Astrocyte (in vitro differentiated cells and primary cell): ENCODE measurements around the gene ATP11A. TPM values are rescaled to one million over a fixed set of nuclear protein-coding genes. Genes with fewer than 3 reads are reported as not detected.

Experiments
- DNase-seq: peaks from one replicate; pipeline ENCODE4 v3.0.0-alpha.2; 2010; ENCODE audit warnings: low read depth
- FAIRE-seq: peaks from 2 replicates; lab custom pipeline; 2011; peaks lifted over from hg19 to GRCh38; lab: Jason Lieb, UNC
- H2AFZ ChIP-seq: 2 replicates; pipeline ENCODE4 v1.6.0; 2012; ENCODE audit warnings: low read depth, low read length, inconsistent platforms
- H3K27ac ChIP-seq: 2 replicates; pipeline ENCODE4 v1.5.1; 2011; ENCODE audit warnings: low read depth, low read length, inconsistent platforms
- H3K27me3 ChIP-seq: 2 replicates; pipeline ENCODE4 v1.6.0; 2011; ENCODE audit warnings: low read length, inconsistent platforms; ENCODE audit not compliant: insufficient read depth
- H3K36me3 ChIP-seq: 2 replicates; pipeline ENCODE4 v1.5.1; 2011; ENCODE audit warnings: low read length, inconsistent platforms; ENCODE audit not compliant: insufficient read depth
- H3K4me1 ChIP-seq: 2 replicates; pipeline ENCODE4 v1.5.1; 2011; ENCODE audit warnings: low read length, inconsistent platforms; ENCODE audit not compliant: insufficient read depth
- H3K4me2 ChIP-seq: 2 replicates; pipeline ENCODE4 v1.6.0; 2012; ENCODE audit warnings: low read length, inconsistent platforms
- H3K4me3 ChIP-seq: 2 replicates; pipeline ENCODE4 v1.5.1; 2011; ENCODE audit warnings: low read depth, mild to moderate bottlenecking, low read length, inconsistent platforms; ENCODE audit not compliant: insufficient read depth
- H3K79me2 ChIP-seq: 2 replicates; pipeline ENCODE4 v1.6.0; 2012; ENCODE audit warnings: mild to moderate bottlenecking, low read length, inconsistent platforms; ENCODE audit not compliant: insufficient read depth
- H3K9ac ChIP-seq: 2 replicates; pipeline ENCODE4 v1.6.0; 2012; ENCODE audit warnings: mild to moderate bottlenecking, low read length, inconsistent platforms
- H3K9me3 ChIP-seq: 2 replicates; pipeline ENCODE4 v1.5.1; 2012; ENCODE audit warnings: low read depth, mild to moderate bottlenecking, low read length, inconsistent platforms; ENCODE audit not compliant: insufficient read depth
- H4K20me1 ChIP-seq: 2 replicates; pipeline ENCODE4 v1.6.0; 2012; ENCODE audit warnings: low read length, inconsistent platforms; ENCODE audit not compliant: insufficient read depth
- H3K27ac Mint-ChIP-seq: one replicate; pipeline ENCODE4 v1.8.0; 2021; ENCODE audit warnings: mild to moderate bottlenecking, mixed read lengths; ENCODE audit not compliant: unreplicated experiment
- H3K27me3 Mint-ChIP-seq: one replicate; pipeline ENCODE4 v1.8.0; 2021; ENCODE audit warnings: low read depth, mixed read lengths; ENCODE audit not compliant: unreplicated experiment
- H3K36me3 Mint-ChIP-seq: one replicate; pipeline ENCODE4 v1.8.0; 2021; ENCODE audit warnings: low read depth, mixed read lengths; ENCODE audit not compliant: unreplicated experiment
- H3K4me1 Mint-ChIP-seq: one replicate; pipeline ENCODE4 v1.8.0; 2021; ENCODE audit warnings: low read depth, mixed read lengths; ENCODE audit not compliant: unreplicated experiment
- H3K4me3 Mint-ChIP-seq: one replicate; pipeline ENCODE4 v1.8.0; 2021; ENCODE audit warnings: mild to moderate bottlenecking, moderate library complexity, mixed read lengths; ENCODE audit not compliant: unreplicated experiment
- H3K9me3 Mint-ChIP-seq: one replicate; pipeline ENCODE4 v1.8.0; 2021; ENCODE audit warnings: mild to moderate bottlenecking, mixed read lengths; ENCODE audit not compliant: unreplicated experiment
- CTCF ChIP-seq: IDR thresholded peaks from 2 replicates; pipeline ENCODE4 v1.5.1; 2011; ENCODE audit warnings: low read depth, mild to moderate bottlenecking, inconsistent platforms, low read length, moderate library complexity; ENCODE audit not compliant: insufficient read depth
- EZH2 ChIP-seq: IDR thresholded peaks from 2 replicates; pipeline ENCODE4 v1.6.1; 2012; ENCODE audit warnings: mild to moderate bottlenecking, low read length, inconsistent platforms; ENCODE audit not compliant: insufficient read depth
- total RNA-seq: library from RNA; stranded (reverse); gene quantifications from 2 replicates; pipeline ENCODE4 v1.2.1, GENCODE V29; 2021

ATP11A gene
- total RNA-seq, 1 donor from 2014 or later = 38.9 TPM

- Histone ChIP-seq H3K36me3 (no peaks in the 10 kb centered on the region), H3K27ac (no peak overlapping the region), H3K79me2 (no peaks in the 10 kb centered on the region), H4K20me1 (no peaks in the 10 kb centered on the region), H2AFZ (no peak overlapping the region), H3K4me2 (no peak overlapping the region), H3K4me3 (no peak overlapping the region), H3K9me3 (no peaks in the 10 kb centered on the region), H3K27me3 (no peaks in the 10 kb centered on the region), H3K4me1 (no peaks in the 10 kb centered on the region), H3K9ac (no peak overlapping the region)
- no peak overlapping the region for H3K27ac Mint-ChIP-seq
- peaks cover 13% of the 10 kb centered on the region for H3K4me1 Mint-ChIP-seq
- FAIRE-seq = no peak
- H3K27me3 Mint-ChIP-seq = no peaks in the 10 kb centered on the region
- DNase-seq = no peak
- H3K4me3 Mint-ChIP-seq = no peak overlapping the region
- TF ChIP-seq EZH2 (no peak), CTCF (no peak)
- H3K9me3 Mint-ChIP-seq = no peaks in the 10 kb centered on the region
- no peaks in the 10 kb centered on the region for H3K36me3 Mint-ChIP-seq
Observed at GRCh38 chr13:112756511-112756966, 66.7 kb downstream of the ATP11A start.

- Histone ChIP-seq H3K4me1 (no peaks in the 10 kb centered on the region), H3K27ac (no peak overlapping the region), H3K36me3 (no peaks in the 10 kb centered on the region), H3K79me2 (no peaks in the 10 kb centered on the region), H3K4me3 (no peak overlapping the region), H3K9ac (no peak overlapping the region), H3K4me2 (no peak overlapping the region), H4K20me1 (no peaks in the 10 kb centered on the region), H3K27me3 (no peaks in the 10 kb centered on the region), H2AFZ (no peak overlapping the region), H3K9me3 (no peaks in the 10 kb centered on the region)
- Mint-ChIP-seq H3K9me3 (no peaks in the 10 kb centered on the region), H3K27ac (peak overlapping the region; percentile 92), H3K4me1 (peaks cover 18% of the 10 kb centered on the region), H3K36me3 (no peaks in the 10 kb centered on the region), H3K4me3 (no peak overlapping the region), H3K27me3 (no peaks in the 10 kb centered on the region)
- FAIRE-seq (no peak), DNase-seq (no peak)
- TF ChIP-seq EZH2 = no peak
- TF ChIP-seq CTCF = no peak
Observed at GRCh38 chr13:112756967-112757758, 67.3 kb downstream of the ATP11A start.

GRCh38 chr13:112757759-112758086 lies 67.9 kb downstream of the ATP11A start:
- no peaks in the 10 kb centered on the region for H3K9me3 ChIP-seq
- Mint-ChIP-seq H3K27me3 (no peaks in the 10 kb centered on the region), H3K27ac (no peak overlapping the region), H3K36me3 (no peaks in the 10 kb centered on the region), H3K4me3 (no peak overlapping the region), H3K9me3 (no peaks in the 10 kb centered on the region), H3K4me1 (peaks cover 24% of the 10 kb centered on the region)
- no peaks in the 10 kb centered on the region for H3K79me2 ChIP-seq
- DNase-seq = no peak
- H3K9ac ChIP-seq = no peak overlapping the region
- no peaks in the 10 kb centered on the region for H4K20me1 ChIP-seq
- H3K4me1 ChIP-seq = no peaks in the 10 kb centered on the region
- H3K4me3 ChIP-seq = no peak overlapping the region
- H3K27me3 ChIP-seq = no peaks in the 10 kb centered on the region
- no peaks in the 10 kb centered on the region for H3K36me3 ChIP-seq
- TF ChIP-seq CTCF (no peak), EZH2 (no peak)
- no peak overlapping the region for H3K27ac ChIP-seq
- no peak overlapping the region for H3K4me2 ChIP-seq
- FAIRE-seq = no peak
- H2AFZ ChIP-seq = no peak overlapping the region
